HepG2 (cell line): Measurements from ENCODE around the gene TIMM17A. TPM values are rescaled to one million over a fixed set of nuclear protein-coding genes. Genes with fewer than 3 reads are reported as not detected.

Source experiments
- ATF7 ChIP-seq, 2 experiments: fragments of 450-650 bp in 1 of 2; sonication (generic) in 1 of 2; formaldehyde crosslinking in 1 of 2; IDR thresholded peaks; 2 replicates each; pipeline versions ENCODE4 v1.4.0 to v1.6.1; 2016 to 2020; ENCODE audit warnings: antibody characterized with exemption in 1 of 2, mild to moderate bottlenecking in 1 of 2, missing genetic modification reagents in 1 of 2
- BORCS8-MEF2B ChIP-seq: sonication (generic); formaldehyde crosslinking; IDR thresholded peaks from 2 replicates; pipeline ENCODE4 v1.8.0; 2022; ENCODE audit warnings: mild to moderate bottlenecking, missing genetic modification reagents
- DNMT3B ChIP-seq: conservative IDR thresholded peaks from 2 replicates; pipeline ENCODE4 v1.6.1; 2016; ENCODE audit warnings: missing biosample characterization, control low read depth
- EHMT2 ChIP-seq: fragments of 200-600 bp; sonication (generic); IDR thresholded peaks from 2 replicates; pipeline ENCODE4 v1.7.0; 2017; ENCODE audit warnings: antibody characterized with exemption, low read depth, low read length, borderline replicate concordance
- ISL2 ChIP-seq: sonication (generic); formaldehyde crosslinking; IDR thresholded peaks from 2 replicates; pipeline ENCODE4 v1.5.0; 2020; ENCODE audit warnings: missing genetic modification reagents
- MXD4 ChIP-seq: IDR thresholded peaks from 2 replicates; pipeline ENCODE4 v1.6.1; 2016; ENCODE audit warnings: mild to moderate bottlenecking, missing biosample characterization, missing genetic modification reagents
- PRMT3 ChIP-seq: sonication (generic); formaldehyde crosslinking; IDR thresholded peaks from 2 replicates; pipeline ENCODE4 v1.8.1; 2022; ENCODE audit warnings: low read depth, mild to moderate bottlenecking, moderate library complexity, missing genetic modification reagents, borderline replicate concordance
- TARDBP ChIP-seq: sonication (generic); formaldehyde crosslinking; IDR thresholded peaks from 2 replicates; pipeline ENCODE4 v1.8.0; 2022; ENCODE audit warnings: mild to moderate bottlenecking, missing genetic modification reagents
- TBX2 ChIP-seq: sonication (generic); formaldehyde crosslinking; IDR thresholded peaks from 2 replicates; pipeline ENCODE4 v1.5.0; 2020; ENCODE audit warnings: missing genetic modification reagents, mild to moderate bottlenecking, borderline replicate concordance
- ZFY ChIP-seq: sonication (generic); formaldehyde crosslinking; IDR thresholded peaks from 2 replicates; pipeline ENCODE4 v1.4.0; 2020; ENCODE audit warnings: missing genetic modification reagents
- ZNF432 ChIP-seq: sonication (generic); formaldehyde crosslinking; IDR thresholded peaks from 2 replicates; pipeline ENCODE4 v1.5.0; 2020; ENCODE audit warnings: missing genetic modification reagents, mild to moderate bottlenecking, borderline replicate concordance
- ZNF607 ChIP-seq: sonication (generic); formaldehyde crosslinking; IDR thresholded peaks from 2 replicates; pipeline ENCODE4 v1.5.1; 2020; ENCODE audit warnings: missing genetic modification reagents, mild to moderate bottlenecking, borderline replicate concordance
- ZNF883 ChIP-seq: sonication (generic); formaldehyde crosslinking; IDR thresholded peaks from 2 replicates; pipeline ENCODE4 v1.5.1; 2020; ENCODE audit warnings: mild to moderate bottlenecking, missing genetic modification reagents; ENCODE audit errors: not compliant biosample characterization
- polyA plus RNA-seq, 8 experiments: library from polyadenylated mRNA; depleted of rRNA in 3 of 8; stranded (reverse) in 7 of 8; unstranded in 1 of 8; fragments of >200 nt; fragmentation: Illumina TruSeq in 4 of 8; extraction: Trizol in 4 of 8; gene quantifications; 2 replicates each; pipeline versions ENCODE4 v1.2.1 to v1.2.3, GENCODE V29; 2011 to 2016; ENCODE audit warnings: low read depth in 4 of 8, missing spikeins in 1 of 8, mixed read lengths in 1 of 8; ENCODE audit not compliant: insufficient read depth in 1 of 8
- total RNA-seq, 5 experiments: library from RNA; depleted of rRNA; stranded (reverse); fragments of >200 nt; fragmentation: Illumina TruSeq; extraction: Trizol; gene quantifications; 2 replicates each; pipeline ENCODE4 v1.2.3, GENCODE V29; 2016; ENCODE audit warnings: low read depth in 1 of 5
- TF ChIP-seq, protein P1 (sequence below): sonication (generic); formaldehyde crosslinking; IDR thresholded peaks from 2 replicates; pipeline ENCODE4 v1.8.0; 2022; ENCODE audit warnings: mild to moderate bottlenecking, missing genetic modification reagents, moderate library complexity
- TF ChIP-seq, protein P2 (sequence below): sonication (generic); formaldehyde crosslinking; IDR thresholded peaks from 2 replicates; pipeline ENCODE4 v1.4.0; 2020; ENCODE audit warnings: mild to moderate bottlenecking, missing genetic modification reagents
- TF ChIP-seq, protein P3 (sequence below): IDR thresholded peaks from 2 replicates; pipeline ENCODE4 v1.6.1; 2016; ENCODE audit warnings: missing compliant biosample characterization, missing genetic modification reagents, borderline replicate concordance
- TF ChIP-seq, protein P4 (sequence below): sonication (generic); formaldehyde crosslinking; IDR thresholded peaks from 2 replicates; pipeline ENCODE4 v1.4.0; 2020; ENCODE audit warnings: missing genetic modification reagents
- TF ChIP-seq, protein P5 (sequence below): sonication (generic); formaldehyde crosslinking; conservative IDR thresholded peaks from 2 replicates; pipeline ENCODE4 v1.4.0; 2020; ENCODE audit warnings: missing genetic modification reagents

Gene TIMM17A
- total and polyA plus RNA-seq, 2 of the 13 experiments (the other 11 are each of a cell fraction or from before 2014, with no cell fraction given): 50.8 to 97.8 TPM

DNA sequence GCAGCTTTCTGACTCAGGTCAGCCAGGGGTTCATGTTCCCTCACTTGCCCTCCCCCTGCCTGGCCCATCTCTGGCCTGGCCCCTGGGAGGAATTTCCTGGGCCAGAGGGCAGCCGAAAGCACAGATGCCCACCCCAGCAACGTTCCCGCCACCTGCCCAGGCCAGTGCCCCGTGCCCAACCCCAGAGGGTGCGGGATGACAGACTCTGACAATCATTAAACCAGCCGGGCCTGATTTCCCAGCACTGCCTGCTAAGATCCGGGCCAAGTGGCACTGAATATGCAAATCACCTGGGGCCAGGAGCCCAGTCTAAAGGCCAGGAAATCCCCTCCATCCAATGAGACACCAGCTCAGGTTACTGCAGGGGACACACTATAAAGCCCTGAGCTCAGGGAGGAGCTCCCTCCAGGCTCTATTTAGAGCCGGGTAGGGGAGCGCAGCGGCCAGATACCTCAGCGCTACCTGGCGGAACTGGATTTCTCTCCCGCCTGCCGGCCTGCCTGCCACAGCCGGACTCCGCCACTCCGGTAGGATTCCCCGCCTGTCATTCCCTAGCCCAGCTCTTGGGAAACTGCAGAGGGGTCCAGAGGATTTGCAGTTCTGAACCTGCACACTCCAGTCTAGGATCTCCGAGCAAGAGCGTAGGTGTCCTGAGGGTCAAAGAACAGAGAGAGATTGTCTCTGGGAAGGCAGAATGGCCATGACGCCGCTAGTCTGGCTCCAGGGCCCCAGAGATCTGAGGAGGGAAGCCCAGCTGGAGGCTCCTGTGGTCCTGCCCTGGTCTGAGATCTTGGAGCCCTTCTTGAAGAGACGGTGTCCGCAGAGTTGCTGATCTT, 55.1 kb downstream of the TIMM17A start, which contains the start of gene ELF3 (continued):
- TF ChIP-seq MXD4 (peak; percentile 61; the same call in 1 of the 2 replicates), EHMT2 (no peak), ZFY (CRISPR knock-in tag) (peak; percentile 58), ZNF607 (peak; percentile 19; the same call in 1 of the 2 replicates), TARDBP (CRISPR knock-in tag) (peak; percentile 55; the same call in 1 of the 2 replicates), ZNF883 (CRISPR knock-in tag) (peak; percentile 70), PRMT3 (0 out of 2 replicates have a peak, but pooled peaks have one; percentile 41), ATF7 (IDR thresholded peaks at IDR 0.05) (no peak), ATF7 (CRISPR knock-in tag; IDR thresholded peaks at IDR 0.05) (0 out of 2 replicates have a peak, but pooled peaks have one; percentile 24), ZNF432 (CRISPR knock-in tag) (no peak), ISL2 (CRISPR knock-in tag) (0 out of 2 replicates have a peak, but pooled peaks have one; percentile 20), DNMT3B (CRISPR knock-in tag) (0 out of 2 replicates have a peak, but pooled peaks have one; percentile 31), BORCS8-MEF2B (CRISPR knock-in tag) (0 out of 2 replicates have a peak, but pooled peaks have one; percentile 29), TBX2 (CRISPR knock-in tag) (peak; percentile 70)
- TF ChIP-seq, protein P1, sequence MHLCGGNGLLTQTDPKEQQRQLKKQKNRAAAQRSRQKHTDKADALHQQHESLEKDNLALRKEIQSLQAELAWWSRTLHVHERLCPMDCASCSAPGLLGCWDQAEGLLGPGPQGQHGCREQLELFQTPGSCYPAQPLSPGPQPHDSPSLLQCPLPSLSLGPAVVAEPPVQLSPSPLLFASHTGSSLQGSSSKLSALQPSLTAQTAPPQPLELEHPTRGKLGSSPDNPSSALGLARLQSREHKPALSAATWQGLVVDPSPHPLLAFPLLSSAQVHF (CRISPR knock-in tag): no peak
- TF ChIP-seq, protein P2, sequence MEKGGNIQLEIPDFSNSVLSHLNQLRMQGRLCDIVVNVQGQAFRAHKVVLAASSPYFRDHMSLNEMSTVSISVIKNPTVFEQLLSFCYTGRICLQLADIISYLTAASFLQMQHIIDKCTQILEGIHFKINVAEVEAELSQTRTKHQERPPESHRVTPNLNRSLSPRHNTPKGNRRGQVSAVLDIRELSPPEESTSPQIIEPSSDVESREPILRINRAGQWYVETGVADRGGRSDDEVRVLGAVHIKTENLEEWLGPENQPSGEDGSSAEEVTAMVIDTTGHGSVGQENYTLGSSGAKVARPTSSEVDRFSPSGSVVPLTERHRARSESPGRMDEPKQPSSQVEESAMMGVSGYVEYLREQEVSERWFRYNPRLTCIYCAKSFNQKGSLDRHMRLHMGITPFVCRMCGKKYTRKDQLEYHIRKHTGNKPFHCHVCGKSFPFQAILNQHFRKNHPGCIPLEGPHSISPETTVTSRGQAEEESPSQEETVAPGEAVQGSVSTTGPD (CRISPR knock-in tag): no peak
- TF ChIP-seq, protein P3, sequence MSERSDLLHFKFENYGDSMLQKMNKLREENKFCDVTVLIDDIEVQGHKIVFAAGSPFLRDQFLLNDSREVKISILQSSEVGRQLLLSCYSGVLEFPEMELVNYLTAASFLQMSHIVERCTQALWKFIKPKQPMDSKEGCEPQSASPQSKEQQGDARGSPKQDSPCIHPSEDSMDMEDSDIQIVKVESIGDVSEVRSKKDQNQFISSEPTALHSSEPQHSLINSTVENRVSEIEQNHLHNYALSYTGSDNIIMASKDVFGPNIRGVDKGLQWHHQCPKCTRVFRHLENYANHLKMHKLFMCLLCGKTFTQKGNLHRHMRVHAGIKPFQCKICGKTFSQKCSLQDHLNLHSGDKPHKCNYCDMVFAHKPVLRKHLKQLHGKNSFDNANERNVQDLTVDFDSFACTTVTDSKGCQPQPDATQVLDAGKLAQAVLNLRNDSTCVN (CRISPR knock-in tag): peak; percentile 33; the same call in 1 of the 2 replicates
- TF ChIP-seq, protein P4, sequence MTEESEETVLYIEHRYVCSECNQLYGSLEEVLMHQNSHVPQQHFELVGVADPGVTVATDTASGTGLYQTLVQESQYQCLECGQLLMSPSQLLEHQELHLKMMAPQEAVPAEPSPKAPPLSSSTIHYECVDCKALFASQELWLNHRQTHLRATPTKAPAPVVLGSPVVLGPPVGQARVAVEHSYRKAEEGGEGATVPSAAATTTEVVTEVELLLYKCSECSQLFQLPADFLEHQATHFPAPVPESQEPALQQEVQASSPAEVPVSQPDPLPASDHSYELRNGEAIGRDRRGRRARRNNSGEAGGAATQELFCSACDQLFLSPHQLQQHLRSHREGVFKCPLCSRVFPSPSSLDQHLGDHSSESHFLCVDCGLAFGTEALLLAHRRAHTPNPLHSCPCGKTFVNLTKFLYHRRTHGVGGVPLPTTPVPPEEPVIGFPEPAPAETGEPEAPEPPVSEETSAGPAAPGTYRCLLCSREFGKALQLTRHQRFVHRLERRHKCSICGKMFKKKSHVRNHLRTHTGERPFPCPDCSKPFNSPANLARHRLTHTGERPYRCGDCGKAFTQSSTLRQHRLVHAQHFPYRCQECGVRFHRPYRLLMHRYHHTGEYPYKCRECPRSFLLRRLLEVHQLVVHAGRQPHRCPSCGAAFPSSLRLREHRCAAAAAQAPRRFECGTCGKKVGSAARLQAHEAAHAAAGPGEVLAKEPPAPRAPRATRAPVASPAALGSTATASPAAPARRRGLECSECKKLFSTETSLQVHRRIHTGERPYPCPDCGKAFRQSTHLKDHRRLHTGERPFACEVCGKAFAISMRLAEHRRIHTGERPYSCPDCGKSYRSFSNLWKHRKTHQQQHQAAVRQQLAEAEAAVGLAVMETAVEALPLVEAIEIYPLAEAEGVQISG (CRISPR knock-in tag): peak; percentile 79
- TF ChIP-seq, protein P5, sequence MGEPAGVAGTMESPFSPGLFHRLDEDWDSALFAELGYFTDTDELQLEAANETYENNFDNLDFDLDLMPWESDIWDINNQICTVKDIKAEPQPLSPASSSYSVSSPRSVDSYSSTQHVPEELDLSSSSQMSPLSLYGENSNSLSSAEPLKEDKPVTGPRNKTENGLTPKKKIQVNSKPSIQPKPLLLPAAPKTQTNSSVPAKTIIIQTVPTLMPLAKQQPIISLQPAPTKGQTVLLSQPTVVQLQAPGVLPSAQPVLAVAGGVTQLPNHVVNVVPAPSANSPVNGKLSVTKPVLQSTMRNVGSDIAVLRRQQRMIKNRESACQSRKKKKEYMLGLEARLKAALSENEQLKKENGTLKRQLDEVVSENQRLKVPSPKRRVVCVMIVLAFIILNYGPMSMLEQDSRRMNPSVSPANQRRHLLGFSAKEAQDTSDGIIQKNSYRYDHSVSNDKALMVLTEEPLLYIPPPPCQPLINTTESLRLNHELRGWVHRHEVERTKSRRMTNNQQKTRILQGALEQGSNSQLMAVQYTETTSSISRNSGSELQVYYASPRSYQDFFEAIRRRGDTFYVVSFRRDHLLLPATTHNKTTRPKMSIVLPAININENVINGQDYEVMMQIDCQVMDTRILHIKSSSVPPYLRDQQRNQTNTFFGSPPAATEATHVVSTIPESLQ: no peak
